IPS-18a (cell line): Measurements from ENCODE around the gene MAP3K13.
"Not testable (repeated sequence)": the region's sequence is repeated elsewhere in the genome, so short reads cannot be mapped to it uniquely, and the experiment has no call there.

ENCODE experiments used
- H3K27ac ChIP-seq: one replicate; pipeline ENCODE4 v1.5.1; 2013; ENCODE audit warnings: low read length
- H3K27me3 ChIP-seq: one replicate; pipeline ENCODE4 v1.6.1; 2013; ENCODE audit warnings: mild to moderate bottlenecking, low read length; ENCODE audit not compliant: control insufficient read depth, insufficient read depth
- H3K36me3 ChIP-seq: one replicate; pipeline ENCODE4 v1.6.1; 2013; ENCODE audit warnings: low read depth, low read length; ENCODE audit not compliant: control insufficient read depth
- H3K4me1 ChIP-seq: one replicate; pipeline ENCODE4 v1.6.1; 2013; ENCODE audit warnings: low read depth, low read length; ENCODE audit not compliant: control insufficient read depth
- H3K4me3 ChIP-seq: one replicate; pipeline ENCODE4 v1.5.1; 2013; ENCODE audit warnings: low read length
- H3K9ac ChIP-seq: one replicate; pipeline ENCODE4 v1.6.1; 2013; ENCODE audit warnings: mild to moderate bottlenecking, low read length, moderate library complexity
- H3K9me3 ChIP-seq: one replicate; pipeline ENCODE4 v1.6.1; 2013; ENCODE audit warnings: low read depth, low read length; ENCODE audit not compliant: control insufficient read depth

The MAP3K13 gene

DNA sequence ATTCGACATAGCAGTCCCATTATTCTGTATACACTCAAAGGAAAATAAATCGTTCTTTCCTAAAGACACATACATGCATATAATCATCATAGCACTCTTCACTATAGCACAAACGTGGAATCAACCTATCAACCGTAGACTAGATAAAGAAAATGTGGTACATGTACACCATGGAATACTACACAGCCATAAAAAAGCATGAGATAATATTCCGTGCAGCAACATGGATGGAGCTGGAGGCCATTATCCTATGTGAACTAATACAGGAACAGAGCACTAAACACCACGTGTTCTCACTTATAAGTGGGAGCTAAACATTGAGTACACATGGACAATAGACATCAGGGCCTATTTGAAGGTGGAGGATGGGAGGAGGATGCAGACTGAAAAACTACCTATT is 12.1 kb upstream of the MAP3K13 start:
- no peak overlapping the region for H3K4me3 ChIP-seq
- no peak overlapping the region for H3K27ac ChIP-seq
- H3K27me3 ChIP-seq, result peaks cover 3% of the 10 kb centered on the region
- no peaks in the 10 kb centered on the region for H3K36me3 ChIP-seq
- H3K4me1 ChIP-seq, result no peaks in the 10 kb centered on the region
- H3K9me3 ChIP-seq, result no peaks in the 10 kb centered on the region
- no peak overlapping the region for H3K9ac ChIP-seq

DNA sequence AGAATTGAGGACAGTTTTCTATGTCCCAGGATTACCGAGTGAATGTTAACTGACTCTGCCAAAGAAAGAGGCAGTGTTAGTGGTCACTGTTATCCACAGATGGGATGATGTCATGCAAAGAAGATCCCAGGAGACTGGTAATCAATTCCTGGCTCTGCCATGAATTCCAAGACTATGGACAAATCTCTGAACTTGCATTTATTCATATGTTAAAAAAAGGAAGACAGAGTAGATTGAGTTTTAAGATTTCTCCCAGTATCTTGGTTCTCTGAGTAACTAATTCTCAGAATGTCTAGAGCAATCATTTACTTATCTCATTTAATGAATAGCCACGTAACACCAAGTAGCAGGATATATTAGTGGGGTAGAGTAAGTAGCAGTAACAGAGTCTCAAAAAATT is 11.5 kb upstream of the MAP3K13 start:
- no peak overlapping the region for H3K9ac ChIP-seq
- peaks cover 3% of the 10 kb centered on the region for H3K27me3 ChIP-seq
- H3K4me3 ChIP-seq, result no peak overlapping the region
- H3K9me3 ChIP-seq, result no peaks in the 10 kb centered on the region
- H3K36me3 ChIP-seq, result no peaks in the 10 kb centered on the region
- no peaks in the 10 kb centered on the region for H3K4me1 ChIP-seq
- H3K27ac ChIP-seq, result no peak overlapping the region

DNA sequence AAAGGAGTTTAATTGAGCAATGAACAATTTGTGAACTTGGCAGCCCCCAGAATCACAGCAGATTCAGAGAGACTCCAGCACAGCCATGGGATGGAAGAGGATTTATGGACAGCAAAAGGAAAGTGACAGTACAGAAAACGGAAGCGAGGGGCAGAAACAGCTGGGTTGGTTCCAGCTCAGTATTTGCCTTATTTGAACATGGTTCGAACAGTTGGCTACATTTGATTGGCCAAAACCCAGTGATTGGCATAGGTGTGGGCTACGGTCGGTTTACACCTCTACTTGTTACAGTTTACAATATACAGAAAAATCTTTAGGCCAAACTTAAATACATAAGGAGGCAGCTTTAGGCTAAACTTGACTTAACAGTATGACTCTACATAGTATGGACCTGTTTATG is 9.7 kb upstream of the MAP3K13 start:
- Histone ChIP-seq H3K36me3 (no peaks in the 10 kb centered on the region), H3K4me1 (no peaks in the 10 kb centered on the region), H3K9ac (no peak overlapping the region), H3K27me3 (peaks cover 3% of the 10 kb centered on the region), H3K27ac (no peak overlapping the region), H3K4me3 (no peak overlapping the region), H3K9me3 (no peaks in the 10 kb centered on the region)

DNA sequence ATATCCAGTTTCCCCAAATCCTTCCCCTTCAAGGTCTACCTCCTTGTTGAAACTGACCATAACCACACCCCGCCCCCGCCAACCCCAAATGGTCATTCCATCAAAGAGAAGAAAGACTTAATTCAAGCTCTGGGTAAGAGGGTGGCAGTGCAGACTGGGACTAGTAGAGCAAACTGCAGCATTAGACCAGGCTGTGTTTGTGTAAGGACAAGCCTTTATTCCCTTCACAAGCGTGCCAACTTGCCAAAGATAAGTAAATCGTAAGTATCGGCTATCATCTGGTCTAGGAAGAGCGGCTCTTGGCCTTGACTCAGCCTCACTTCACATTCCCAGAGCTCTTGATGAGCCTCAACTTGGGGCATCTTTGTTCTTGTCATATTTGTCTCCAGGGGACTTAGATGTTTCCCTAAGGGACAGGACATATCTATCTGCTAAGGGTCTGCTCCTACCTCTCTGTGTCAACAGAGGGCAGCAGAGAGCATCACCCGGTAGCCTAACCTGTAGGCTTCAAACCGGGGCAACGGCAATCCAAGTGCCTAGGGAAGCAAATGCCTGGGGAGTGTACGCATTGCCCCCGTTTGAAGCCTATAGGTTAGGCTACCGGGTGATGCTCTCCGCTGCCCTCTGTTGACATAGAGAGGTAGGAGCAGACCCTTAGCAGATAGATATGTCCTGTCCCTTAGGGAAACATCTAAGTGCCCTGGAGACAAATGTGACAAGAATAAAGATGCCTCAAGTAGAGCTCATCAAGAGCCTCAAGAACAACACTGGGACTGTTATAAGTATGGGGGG is 8.9 kb upstream of the MAP3K13 start:
- Histone ChIP-seq H3K27ac (no peak overlapping the region), H3K36me3 (no peaks in the 10 kb centered on the region), H3K9ac (no peak overlapping the region), H3K27me3 (peaks cover 3% of the 10 kb centered on the region), H3K9me3 (no peaks in the 10 kb centered on the region), H3K4me3 (no peak overlapping the region), H3K4me1 (no peaks in the 10 kb centered on the region)

DNA sequence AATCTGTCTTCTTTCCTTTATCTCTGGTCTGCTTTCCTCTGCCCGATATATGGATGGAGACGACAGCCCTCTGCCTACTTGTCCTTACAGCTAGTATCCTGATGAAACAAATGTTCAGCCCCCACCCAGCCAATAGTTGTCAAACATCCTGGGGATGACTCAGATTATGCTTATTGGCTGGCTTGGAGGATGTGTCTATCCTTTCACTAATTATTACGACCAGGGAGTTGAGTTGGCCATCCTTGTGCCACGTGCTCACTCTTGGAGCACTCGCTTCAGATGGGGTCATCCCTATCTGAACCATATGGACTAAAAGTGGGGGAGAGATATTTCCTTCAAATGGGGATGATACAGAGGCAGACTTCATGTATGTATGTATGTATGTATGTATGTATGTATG is 6.4 kb upstream of the MAP3K13 start:
- Histone ChIP-seq H3K4me1 (no peaks in the 10 kb centered on the region), H3K9ac (no peak overlapping the region), H3K9me3 (no peaks in the 10 kb centered on the region), H3K27me3 (peaks cover 3% of the 10 kb centered on the region), H3K36me3 (no peaks in the 10 kb centered on the region), H3K27ac (no peak overlapping the region), H3K4me3 (no peak overlapping the region)

DNA sequence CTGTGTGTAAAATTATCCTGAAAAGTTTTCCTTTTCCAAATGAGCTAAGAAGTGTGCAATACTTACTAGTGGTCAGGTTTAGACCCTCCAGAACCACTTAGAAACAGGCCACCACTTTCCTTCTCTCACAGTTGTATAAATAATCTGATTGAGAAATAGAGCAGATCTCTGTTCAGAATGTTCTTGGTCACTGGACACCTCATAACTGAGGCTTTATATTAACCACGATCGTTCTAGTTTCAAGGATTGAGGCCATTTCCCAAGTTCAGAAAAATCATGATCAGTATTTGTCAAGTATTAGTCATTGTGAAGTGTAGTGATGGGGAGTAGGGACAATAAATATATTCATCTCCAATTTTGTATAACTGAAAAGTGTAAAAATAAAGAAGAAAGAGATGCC is 1.0 kb upstream of the MAP3K13 start:
- H3K27me3 ChIP-seq, result peaks cover 25% of the 10 kb centered on the region
- no peak overlapping the region for H3K9ac ChIP-seq
- H3K27ac ChIP-seq, result no peak overlapping the region
- H3K4me1 ChIP-seq, result peaks cover 4% of the 10 kb centered on the region
- H3K36me3 ChIP-seq, result no peaks in the 10 kb centered on the region
- no peaks in the 10 kb centered on the region for H3K9me3 ChIP-seq
- no peak overlapping the region for H3K4me3 ChIP-seq

DNA sequence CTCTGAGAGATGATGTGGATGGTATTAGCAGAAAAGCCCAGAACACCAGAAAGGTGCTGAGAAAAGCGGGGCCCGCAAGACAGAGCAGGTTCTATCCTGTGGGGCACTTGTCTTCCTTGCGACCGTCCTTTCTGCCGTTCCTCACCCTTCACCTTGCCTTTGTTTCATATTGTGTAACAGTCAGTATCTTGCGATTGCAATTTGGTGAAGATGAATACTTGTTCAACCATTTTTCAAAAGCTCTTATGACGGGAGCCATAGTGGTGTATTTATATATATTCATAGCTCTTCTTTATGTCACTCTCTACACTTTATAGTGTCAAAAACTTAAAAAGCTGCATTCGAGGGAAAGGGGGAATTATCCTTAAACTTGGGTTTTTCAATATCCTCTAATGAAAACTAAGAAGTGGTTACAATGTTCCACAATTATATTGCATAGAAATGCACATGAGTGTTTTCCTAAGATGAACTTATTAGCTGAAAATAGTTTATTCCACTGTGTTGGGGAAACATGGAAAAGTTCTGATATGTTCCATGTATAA is 797 bp downstream of the MAP3K13 start:
- peak overlapping the region; percentile 49 for H3K9ac ChIP-seq
- no peaks in the 10 kb centered on the region for H3K9me3 ChIP-seq
- no peak overlapping the region for H3K27ac ChIP-seq
- H3K27me3 ChIP-seq, result peaks cover 25% of the 10 kb centered on the region
- peak overlapping the region; percentile 85 for H3K4me3 ChIP-seq
- H3K4me1 ChIP-seq, result peaks cover 4% of the 10 kb centered on the region
- H3K36me3 ChIP-seq, result no peaks in the 10 kb centered on the region

DNA sequence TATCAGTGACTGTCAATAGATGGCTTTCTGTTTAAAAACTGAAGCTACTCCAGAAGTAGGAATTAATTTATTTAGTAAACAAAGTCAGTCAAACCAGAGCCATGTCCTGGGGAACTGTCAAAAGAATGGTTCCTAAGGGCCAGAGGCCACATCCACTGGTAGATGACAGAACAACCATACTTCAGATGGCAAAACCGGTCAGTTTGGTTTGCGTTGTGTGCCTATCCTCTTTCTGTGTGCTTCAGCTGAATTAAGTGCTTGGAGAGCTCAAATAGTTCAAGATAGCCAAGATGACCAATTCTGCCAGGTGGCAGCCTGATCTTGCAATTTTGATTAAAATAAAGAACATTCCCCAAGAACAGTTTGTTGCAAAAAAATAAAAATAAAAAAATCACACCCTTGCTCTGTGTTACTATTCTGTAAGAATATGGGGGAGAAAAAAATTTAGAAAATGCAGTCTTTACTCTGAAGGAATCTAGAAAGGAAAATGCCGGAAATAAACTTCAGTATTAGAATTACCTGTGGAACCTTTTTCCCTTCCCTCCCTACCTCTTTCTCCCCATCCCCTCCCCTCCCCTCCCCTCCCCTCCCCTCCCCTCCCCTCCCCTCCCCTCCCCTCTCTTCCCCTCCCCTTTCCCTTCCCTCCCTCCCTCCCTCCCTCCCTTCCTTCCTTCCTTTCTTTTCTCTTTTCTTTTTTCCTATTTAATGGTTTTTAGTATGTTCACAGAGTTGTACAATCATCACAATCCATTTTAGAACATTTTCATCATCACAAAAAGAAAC is 2.5 kb downstream of the MAP3K13 start:
- H3K4me1 ChIP-seq, result peaks cover 4% of the 10 kb centered on the region
- H3K36me3 ChIP-seq, result no peaks in the 10 kb centered on the region
- H3K9me3 ChIP-seq, result no peaks in the 10 kb centered on the region
- no peak overlapping the region for H3K27ac ChIP-seq
- peaks cover 25% of the 10 kb centered on the region for H3K27me3 ChIP-seq
- H3K4me3 ChIP-seq, result no peak overlapping the region
- no peak overlapping the region for H3K9ac ChIP-seq

DNA sequence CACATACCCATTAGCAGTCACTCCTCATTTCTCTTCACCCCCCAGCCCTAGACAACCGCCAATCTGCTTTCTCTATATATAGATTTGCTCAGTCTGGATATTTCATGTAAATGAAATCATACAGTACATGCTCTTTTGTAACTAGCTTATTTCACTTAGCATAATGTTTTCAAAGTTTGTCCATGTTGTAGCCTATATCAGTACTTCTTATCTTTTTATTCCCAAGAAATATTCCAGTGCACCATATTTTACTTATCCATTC is 3.1 kb downstream of the MAP3K13 start:
- Histone ChIP-seq H3K27ac (no peak overlapping the region), H3K36me3 (no peaks in the 10 kb centered on the region), H3K4me3 (no peak overlapping the region), H3K27me3 (peaks cover 25% of the 10 kb centered on the region), H3K4me1 (peaks cover 4% of the 10 kb centered on the region), H3K9ac (no peak overlapping the region), H3K9me3 (no peaks in the 10 kb centered on the region)

DNA sequence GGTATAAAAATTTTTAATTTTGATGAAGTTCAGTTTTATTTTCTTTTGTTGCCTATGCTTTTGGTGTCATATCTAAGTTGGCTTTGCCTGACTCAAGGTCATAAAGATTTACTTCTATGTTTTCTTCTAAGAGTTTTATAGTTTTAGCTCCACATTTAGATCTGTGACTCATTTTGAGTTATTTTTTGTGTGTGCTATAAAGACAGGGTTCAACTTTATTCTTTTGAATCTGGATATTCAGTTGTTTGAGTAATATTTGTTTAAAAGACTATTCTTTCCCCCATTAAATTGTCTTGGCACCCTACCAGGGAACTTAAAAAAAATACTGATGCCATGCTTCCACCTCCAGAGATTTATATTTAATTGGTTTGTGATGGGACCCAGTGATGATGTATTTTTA is 4.0 kb downstream of the MAP3K13 start:
- Histone ChIP-seq H3K27ac (no peak overlapping the region), H3K36me3 (no peaks in the 10 kb centered on the region), H3K9me3 (no peaks in the 10 kb centered on the region), H3K9ac (no peak overlapping the region), H3K27me3 (peaks cover 25% of the 10 kb centered on the region), H3K4me1 (peaks cover 4% of the 10 kb centered on the region), H3K4me3 (no peak overlapping the region)

DNA sequence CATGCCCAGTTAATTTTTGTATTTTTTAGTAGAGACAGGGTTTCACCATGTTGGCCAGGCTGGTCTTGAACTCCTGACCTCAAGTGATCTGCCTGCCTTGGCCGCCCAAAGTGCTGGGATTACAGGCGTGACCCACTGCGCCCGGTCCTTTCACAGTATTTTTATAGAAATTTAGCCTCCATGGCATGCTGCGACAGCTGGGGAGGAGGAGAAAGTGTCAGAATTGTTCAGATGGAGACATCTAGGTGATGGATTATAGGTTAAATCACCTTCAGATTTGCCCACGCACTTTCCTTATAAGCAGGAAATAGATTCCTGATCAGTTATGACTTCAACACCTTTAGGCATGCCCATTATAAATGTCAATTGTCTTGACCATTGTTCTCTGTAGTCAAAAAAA is 7.4 kb downstream of the MAP3K13 start:
- not testable (repeated sequence) for H3K36me3 ChIP-seq, H3K27me3 ChIP-seq

More for the DNA sequence above, 7.4 kb downstream of the MAP3K13 start:
- not testable (repeated sequence) for H3K4me1 ChIP-seq, H3K4me3 ChIP-seq, H3K9ac ChIP-seq, H3K27ac ChIP-seq, H3K9me3 ChIP-seq
